ENCODE measurements around the gene LPAR6. TPM values are rescaled to one million over a fixed set of nuclear protein-coding genes. Genes with fewer than 3 reads are reported as not detected.
A peak's percentile ranks its signal among the peaks of the same experiment; 100 is the strongest.
"Not testable (repeated sequence)": the region's sequence is repeated elsewhere in the genome, so short reads cannot be mapped to it uniquely, and the experiment has no call there.

The LPAR6 gene, protein sequence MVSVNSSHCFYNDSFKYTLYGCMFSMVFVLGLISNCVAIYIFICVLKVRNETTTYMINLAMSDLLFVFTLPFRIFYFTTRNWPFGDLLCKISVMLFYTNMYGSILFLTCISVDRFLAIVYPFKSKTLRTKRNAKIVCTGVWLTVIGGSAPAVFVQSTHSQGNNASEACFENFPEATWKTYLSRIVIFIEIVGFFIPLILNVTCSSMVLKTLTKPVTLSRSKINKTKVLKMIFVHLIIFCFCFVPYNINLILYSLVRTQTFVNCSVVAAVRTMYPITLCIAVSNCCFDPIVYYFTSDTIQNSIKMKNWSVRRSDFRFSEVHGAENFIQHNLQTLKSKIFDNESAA
- polyA plus RNA-seq (ENCODE audit: low read depth in 6 of 6): 1 to 10 TPM; 1.2 to 4.6 (median 2.7) TPM

DNA sequence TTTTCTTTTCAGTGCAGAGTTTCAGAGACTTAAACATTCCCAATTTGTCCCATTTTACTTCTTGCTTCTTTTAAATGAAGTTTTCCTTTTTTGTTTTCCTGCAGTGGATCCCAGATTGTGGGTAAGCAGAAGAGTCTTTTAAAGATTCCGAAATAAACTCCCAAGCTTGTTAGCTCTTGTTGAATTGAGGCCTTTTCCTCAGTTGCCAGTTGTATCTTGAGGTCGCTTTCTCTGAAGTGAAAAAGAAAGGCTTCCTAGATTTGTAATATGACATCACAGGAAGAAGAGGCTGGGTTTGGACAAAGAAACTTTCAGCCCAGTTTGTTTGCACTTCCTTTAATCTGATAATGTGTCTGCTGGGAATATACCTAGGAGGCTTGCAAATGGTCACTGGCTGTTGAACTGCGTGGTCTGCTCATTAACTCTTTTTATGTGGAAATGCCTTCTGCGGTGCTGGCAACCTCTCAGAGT, at the start of gene LPAR6:
TSS of gene LPAR6 (minus strand) at position 233 of the 471 bp plus-strand sequence. CDS start 690 bp downstream, outside the sequence.
- peak in 1 of 2 donors; percentile 11 for ATAC-seq (ENCODE audit: low read depth in 2 of 2)
- DNase-seq: peak; percentile 3
- H3K9me3 Mint-ChIP-seq: peaks cover 0 to 4% (median 0%) of the 10 kb centered on the region in 7 donors
- peaks cover 18 to 26% of the 10 kb centered on the region in 2 donors for H3K36me3 Mint-ChIP-seq
- peak within 1 kb of the TSS in 5 of 6 donors; percentile 5 to 83 (median 47) for H3K27ac Mint-ChIP-seq
- peaks cover 8 to 20% (median 9%) of the 10 kb centered on the region in 3 donors for H3K4me1 Mint-ChIP-seq
- peak within 1 kb of the TSS; percentile 10 to 88 (median 54) for H3K4me3 Mint-ChIP-seq
- H3K27me3 Mint-ChIP-seq: no peaks in the 10 kb centered on the region

DNA sequence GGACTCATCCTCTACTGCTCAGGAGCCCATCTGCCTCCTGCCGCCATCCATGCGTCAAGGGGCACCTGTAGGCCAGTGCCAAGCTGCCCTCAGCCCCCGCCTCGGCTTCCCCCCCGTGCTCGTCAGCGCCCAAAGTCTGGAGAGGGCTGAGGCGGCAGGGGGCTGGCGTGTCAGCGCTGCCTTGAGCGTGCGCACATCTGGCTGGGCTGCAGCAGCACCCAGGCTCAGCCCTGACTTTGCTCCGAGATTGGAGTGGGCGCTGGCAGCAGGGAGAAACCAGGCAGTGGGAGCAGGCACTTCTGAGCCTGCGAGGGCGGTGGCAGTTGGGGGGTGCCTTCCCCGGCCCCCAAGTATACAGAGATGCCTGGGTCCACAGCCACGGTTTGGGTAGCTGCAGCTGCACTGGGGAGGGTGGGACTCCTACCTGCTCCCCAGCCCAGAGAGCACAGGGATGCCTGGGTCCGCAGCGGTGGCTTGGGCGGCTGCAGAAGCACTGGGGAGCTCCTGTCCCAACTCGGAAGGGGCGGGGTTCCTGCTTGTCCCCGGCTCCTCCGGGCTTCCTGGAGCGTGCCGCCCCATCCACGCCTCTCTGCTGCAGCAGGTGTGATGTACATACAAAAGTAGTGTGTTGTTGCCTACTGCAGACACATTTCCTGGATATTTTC, 44.8 kb upstream of the LPAR6 start:
- H3K36me3 Mint-ChIP-seq: peaks cover 39 to 45% of the 10 kb centered on the region in 2 donors
- ATAC-seq (ENCODE audit: low read depth in 2 of 2) (no peak), DNase-seq (no peak)
- H3K27ac Mint-ChIP-seq: no peak overlapping the region
- H3K27me3 Mint-ChIP-seq: no peaks in the 10 kb centered on the region
- peaks cover 0 to 7% (median 0%) of the 10 kb centered on the region in 7 donors for H3K9me3 Mint-ChIP-seq
- H3K4me1 Mint-ChIP-seq: peaks cover 1 to 10% (median 6%) of the 10 kb centered on the region in 3 donors
- H3K4me3 Mint-ChIP-seq: no peak overlapping the region

DNA sequence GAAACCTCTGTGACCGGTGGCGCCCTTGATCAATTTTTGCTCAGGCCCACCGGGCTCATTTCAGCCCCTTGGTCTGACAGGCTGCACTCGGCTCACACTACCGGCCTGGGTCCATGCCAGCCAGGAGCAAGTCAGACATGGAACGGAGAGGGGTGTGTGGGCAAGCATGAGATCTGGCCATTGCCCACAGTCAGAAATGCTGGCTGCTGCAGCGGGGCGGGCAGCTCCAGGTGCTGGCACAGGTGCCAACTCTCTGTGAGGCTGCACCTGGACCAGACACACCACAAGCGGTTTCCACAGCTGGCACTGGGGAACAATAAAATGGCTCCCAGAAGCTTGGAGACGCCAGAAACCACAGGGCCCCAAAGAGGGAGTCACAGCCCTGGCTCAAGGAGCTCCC, 43.6 kb upstream of the LPAR6 start:
- peaks cover 39 to 50% of the 10 kb centered on the region in 2 donors for H3K36me3 Mint-ChIP-seq
- DNase-seq (no peak), ATAC-seq (ENCODE audit: low read depth in 2 of 2) (no peak)
- H3K27me3 Mint-ChIP-seq: no peaks in the 10 kb centered on the region
- no peak overlapping the region for H3K27ac Mint-ChIP-seq
- H3K9me3 Mint-ChIP-seq: peaks cover 0 to 12% (median 5%) of the 10 kb centered on the region in 7 donors
- H3K4me3 Mint-ChIP-seq: no peak overlapping the region
- H3K4me1 Mint-ChIP-seq: peaks cover 1 to 10% (median 6%) of the 10 kb centered on the region in 3 donors

DNA sequence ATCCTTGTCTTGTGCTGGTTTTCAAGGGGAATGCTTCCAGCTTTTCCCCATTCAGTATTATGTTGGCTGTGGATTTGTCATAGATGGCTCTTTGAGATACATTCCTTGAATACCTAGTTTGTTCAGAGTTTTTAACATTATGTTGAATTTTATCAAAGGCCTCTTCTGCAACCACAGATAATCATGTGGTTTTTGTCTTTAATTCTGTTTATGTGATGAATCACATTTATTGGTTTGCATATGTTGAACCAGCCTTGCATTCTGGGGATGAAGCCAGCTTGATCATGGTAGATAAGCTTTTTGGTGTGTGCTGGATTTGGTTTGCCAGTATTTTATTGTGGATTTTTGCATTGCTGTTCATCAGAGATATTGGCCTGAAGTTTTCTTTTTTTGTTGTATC, 38.3 kb upstream of the LPAR6 start:
- Mint-ChIP-seq H3K36me3 (peaks cover 34 to 50% of the 10 kb centered on the region in 2 donors), H3K9me3 (peaks cover 7 to 29% (median 24%) of the 10 kb centered on the region in 7 donors), H3K4me1 (peaks cover 12 to 15% (median 14%) of the 10 kb centered on the region in 3 donors)
- H3K27ac Mint-ChIP-seq; H3K27me3 Mint-ChIP-seq; ATAC-seq (ENCODE audit: low read depth in 2 of 2); H3K4me3 Mint-ChIP-seq; DNase-seq: not testable (repeated sequence)

DNA sequence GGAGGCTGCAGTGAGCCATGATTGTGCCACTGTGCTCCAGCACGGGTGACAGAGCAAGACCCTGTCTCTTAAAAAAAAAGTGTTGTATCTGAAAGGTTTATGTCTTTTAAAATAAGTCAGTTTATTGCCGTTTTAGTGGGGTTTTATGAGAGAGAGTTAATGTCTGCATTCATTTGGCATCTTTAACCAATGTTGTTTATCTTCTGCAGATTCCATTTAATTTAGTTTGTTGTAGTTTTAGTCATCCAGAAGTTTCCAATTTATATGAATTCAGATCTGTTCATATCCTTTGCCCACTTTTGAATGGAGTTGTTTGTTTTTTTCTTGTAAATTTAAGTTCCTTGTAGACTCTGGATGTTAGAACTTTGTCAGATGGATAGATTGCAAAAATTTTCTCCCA, 36.7 kb upstream of the LPAR6 start:
- DNase-seq (no peak), ATAC-seq (ENCODE audit: low read depth in 2 of 2) (no peak)
- Mint-ChIP-seq H3K9me3 (peaks cover 7 to 29% (median 24%) of the 10 kb centered on the region in 7 donors), H3K4me3 (peak overlapping the region in 1 of 8 donors; percentile 59), H3K4me1 (peaks cover 12 to 14% (median 14%) of the 10 kb centered on the region in 3 donors), H3K27me3 (no peaks in the 10 kb centered on the region), H3K36me3 (peaks cover 29 to 41% of the 10 kb centered on the region in 2 donors), H3K27ac (no peak overlapping the region)

DNA sequence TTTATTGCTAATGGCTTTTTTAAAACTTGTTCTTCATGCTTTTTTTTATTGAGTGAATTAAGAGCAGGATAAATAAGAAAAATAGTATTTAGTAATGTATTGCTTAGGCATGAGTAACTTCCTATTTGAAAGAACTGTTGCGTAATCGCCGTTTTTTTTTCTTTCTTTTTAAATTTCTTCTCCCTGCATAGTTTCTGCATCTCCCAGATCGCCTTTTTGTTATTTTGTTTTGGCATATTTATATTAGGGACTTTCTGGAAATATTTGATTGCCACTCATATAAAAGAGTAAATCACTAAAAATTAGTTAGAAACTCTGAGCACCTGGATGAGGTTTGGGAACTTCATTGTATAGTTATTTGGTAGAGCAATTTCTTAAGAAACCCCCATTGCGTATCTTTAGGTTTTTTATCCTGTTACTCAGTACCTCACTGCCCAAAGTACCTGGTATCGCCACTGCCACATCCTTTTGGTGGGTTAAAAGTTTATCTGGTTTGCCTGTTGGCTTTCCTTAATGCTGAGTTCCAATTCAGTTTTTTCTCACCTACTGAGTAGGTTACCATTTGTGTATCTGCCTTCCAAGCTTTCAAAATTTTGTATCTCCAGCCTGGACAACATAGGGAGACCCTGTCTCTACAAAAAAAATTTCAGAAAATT, 36.2 kb upstream of the LPAR6 start:
- ATAC-seq (ENCODE audit: low read depth in 2 of 2) (no peak), DNase-seq (no peak)
- no peak overlapping the region for H3K27ac Mint-ChIP-seq
- peaks cover 7 to 29% (median 24%) of the 10 kb centered on the region in 7 donors for H3K9me3 Mint-ChIP-seq
- peaks cover 13 to 16% (median 14%) of the 10 kb centered on the region in 3 donors for H3K4me1 Mint-ChIP-seq
- no peaks in the 10 kb centered on the region for H3K27me3 Mint-ChIP-seq
- H3K4me3 Mint-ChIP-seq: peak overlapping the region in 2 of 8 donors; percentile 2 to 59
- peaks cover 23 to 37% of the 10 kb centered on the region in 2 donors for H3K36me3 Mint-ChIP-seq

DNA sequence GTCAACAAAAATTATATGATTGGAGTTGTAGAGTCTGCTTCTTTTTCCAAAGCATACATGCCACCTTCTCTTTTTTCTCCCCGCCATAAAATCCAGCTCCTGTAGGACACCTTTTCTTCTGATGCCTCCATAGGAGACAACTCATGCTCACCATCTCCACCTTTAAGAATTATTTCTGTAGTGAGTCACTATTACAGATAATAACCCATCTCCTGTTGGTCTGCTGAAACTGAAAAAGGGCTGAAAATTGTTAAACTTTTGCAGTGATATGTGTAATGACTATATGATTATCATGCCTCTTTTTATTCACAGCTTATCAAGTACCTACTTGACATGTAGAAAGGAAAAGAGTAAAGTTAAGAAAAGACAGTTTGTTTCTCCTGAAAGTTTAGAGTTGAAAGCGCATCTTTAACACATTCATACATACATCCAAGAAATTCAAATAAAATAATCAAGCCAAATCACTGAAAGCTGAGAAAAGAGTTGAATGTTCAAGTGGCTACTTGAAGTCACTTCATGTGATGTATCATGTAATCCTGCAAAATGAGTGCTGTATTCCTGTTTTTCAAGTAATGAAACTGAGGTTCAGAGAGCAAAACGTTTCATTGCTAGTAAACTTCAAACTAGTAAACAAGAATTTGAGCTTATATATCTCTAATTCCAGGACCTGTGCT, 35.5 kb upstream of the LPAR6 start:
- Mint-ChIP-seq H3K4me3 (no peak overlapping the region), H3K27ac (no peak overlapping the region), H3K36me3 (peaks cover 17 to 30% of the 10 kb centered on the region in 2 donors), H3K27me3 (no peaks in the 10 kb centered on the region), H3K9me3 (peaks cover 7 to 26% (median 23%) of the 10 kb centered on the region in 7 donors), H3K4me1 (peaks cover 14 to 16% (median 14%) of the 10 kb centered on the region in 3 donors)
- no peak for DNase-seq
- ATAC-seq (ENCODE audit: low read depth in 2 of 2): no peak

DNA sequence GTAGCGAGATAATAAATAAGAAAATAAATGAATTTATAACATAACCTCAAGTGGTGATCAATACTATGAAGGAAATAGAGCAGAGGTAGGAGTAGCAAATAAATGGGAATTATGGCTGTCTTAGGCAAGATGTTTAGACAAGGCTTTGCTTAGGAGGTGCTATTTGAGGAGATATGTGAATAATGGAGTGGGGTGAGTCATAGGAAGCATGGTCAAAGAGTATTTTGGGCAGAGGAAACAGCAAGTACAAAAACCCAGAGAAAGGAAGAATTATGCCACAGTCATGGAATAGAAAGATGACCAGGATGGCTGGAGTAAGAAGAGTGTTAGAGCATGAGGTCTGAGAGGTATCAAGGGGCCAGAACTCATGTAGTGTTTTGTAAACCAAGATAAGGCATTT, 33.6 kb upstream of the LPAR6 start:
- Mint-ChIP-seq H3K4me3 (no peak overlapping the region), H3K4me1 (peaks cover 10 to 12% (median 12%) of the 10 kb centered on the region in 3 donors), H3K36me3 (peaks cover 11 to 19% of the 10 kb centered on the region in 2 donors), H3K27ac (no peak overlapping the region), H3K9me3 (peaks cover 7 to 21% (median 16%) of the 10 kb centered on the region in 7 donors), H3K27me3 (no peaks in the 10 kb centered on the region)
- no peak for DNase-seq
- no peak for ATAC-seq (ENCODE audit: low read depth in 2 of 2)

DNA sequence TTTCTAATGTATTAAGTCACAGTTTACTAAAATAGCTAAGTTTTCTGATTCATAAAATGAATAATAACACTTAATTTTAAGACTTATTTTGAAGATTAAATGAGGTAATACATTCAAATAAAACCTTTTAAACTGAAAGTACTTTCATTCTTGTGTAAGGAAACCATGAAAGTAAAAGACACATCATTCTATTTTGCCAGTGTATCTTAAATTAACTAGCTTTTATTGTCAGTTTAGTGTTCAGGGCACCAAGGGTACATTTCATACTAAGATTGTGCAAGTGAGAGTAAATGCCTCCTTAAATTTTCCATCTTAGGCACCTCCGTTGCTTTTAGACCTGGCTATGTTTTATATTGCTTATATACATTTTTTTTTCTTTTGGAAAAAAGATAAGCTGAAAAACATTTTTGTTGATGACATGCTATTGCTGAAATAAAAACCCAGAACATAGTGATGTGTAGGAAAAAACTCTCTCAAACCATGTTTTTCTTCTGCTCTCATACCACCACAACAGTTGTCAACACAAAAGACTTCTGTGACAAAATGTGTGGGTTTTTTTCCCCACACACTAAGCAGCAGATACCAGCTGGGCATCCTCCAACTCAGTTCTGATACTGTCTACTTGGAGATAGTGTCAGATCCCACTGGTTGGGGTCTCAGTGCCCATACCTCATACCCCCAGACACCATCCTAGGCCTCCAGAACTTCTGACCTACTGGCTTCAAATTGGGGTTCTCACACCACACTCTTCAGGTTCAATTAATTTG, 30.7 kb upstream of the LPAR6 start:
- Mint-ChIP-seq H3K36me3 (no peaks in the 10 kb centered on the region), H3K27ac (no peak overlapping the region), H3K9me3 (no peaks in the 10 kb centered on the region), H3K4me1 (peaks cover 6 to 16% (median 14%) of the 10 kb centered on the region in 3 donors), H3K27me3 (no peaks in the 10 kb centered on the region), H3K4me3 (no peak overlapping the region)
- no peak for DNase-seq
- ATAC-seq (ENCODE audit: low read depth in 2 of 2): no peak

DNA sequence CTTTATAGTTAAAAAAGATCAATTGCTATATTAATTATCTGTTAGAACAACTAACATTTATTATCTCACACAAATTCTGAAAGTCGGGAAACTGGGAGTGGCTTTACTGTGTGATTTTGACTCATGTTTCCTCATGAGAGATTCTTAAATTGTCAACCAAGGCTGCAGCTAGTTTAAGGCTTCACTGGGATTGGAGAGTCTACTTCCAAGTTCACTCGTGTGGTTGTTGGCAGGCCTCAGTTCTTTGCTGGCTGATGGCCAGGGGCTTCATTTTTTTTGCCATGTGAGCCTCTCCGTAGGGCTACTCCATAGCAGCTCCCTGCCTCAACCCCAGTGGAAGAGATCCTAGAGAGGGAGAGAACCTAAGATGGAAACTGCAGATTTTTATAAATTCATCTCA, 24.5 kb upstream of the LPAR6 start:
- H3K36me3 Mint-ChIP-seq: peaks cover 8 to 12% of the 10 kb centered on the region in 2 donors
- peaks cover 21 to 30% (median 30%) of the 10 kb centered on the region in 3 donors for H3K4me1 Mint-ChIP-seq
- H3K27me3 Mint-ChIP-seq: no peaks in the 10 kb centered on the region
- no peaks in the 10 kb centered on the region for H3K9me3 Mint-ChIP-seq
- no peak overlapping the region for H3K4me3 Mint-ChIP-seq
- no peak overlapping the region for H3K27ac Mint-ChIP-seq
- ATAC-seq (ENCODE audit: low read depth in 2 of 2) (no peak), DNase-seq (no peak)

DNA sequence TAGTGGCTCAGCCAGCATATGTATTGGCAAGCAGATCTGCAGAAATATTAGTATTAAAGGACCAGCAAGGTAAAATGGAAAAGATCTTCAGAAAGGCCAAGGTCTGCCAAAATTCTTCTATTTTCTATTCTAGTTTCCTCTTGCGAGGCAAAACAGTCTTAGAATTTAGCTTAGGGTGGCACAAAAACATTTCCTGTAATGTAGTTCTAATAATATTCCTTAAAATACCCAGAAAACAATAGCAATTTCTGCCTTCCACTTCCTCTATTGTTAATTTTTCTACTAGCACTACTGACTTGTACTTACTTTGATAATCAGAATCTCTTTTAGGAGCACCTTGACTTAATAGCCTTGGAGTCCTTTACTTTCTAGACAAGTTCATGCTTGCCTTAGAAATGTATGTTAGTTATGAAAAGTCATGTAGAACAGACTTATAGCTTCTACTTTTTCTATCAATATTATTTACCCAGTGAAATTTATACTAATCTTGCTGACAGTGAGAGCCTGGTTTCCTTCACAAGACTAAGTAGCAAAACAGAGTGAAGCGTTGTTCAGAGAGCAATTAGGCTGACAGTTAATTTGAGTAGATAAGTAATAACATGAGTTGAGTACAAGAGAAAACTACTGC, 23.9 kb upstream of the LPAR6 start:
- Mint-ChIP-seq H3K4me3 (peak overlapping the region in 5 of 8 donors; percentile 6 to 68 (median 49)), H3K4me1 (peaks cover 21 to 35% (median 31%) of the 10 kb centered on the region in 3 donors), H3K9me3 (no peaks in the 10 kb centered on the region), H3K27me3 (no peaks in the 10 kb centered on the region), H3K36me3 (peaks cover 8 to 12% of the 10 kb centered on the region in 2 donors), H3K27ac (peak overlapping the region in 4 of 6 donors; percentile 2 to 63 (median 21))
- no peak for ATAC-seq (ENCODE audit: low read depth in 2 of 2)
- no peak for DNase-seq

DNA sequence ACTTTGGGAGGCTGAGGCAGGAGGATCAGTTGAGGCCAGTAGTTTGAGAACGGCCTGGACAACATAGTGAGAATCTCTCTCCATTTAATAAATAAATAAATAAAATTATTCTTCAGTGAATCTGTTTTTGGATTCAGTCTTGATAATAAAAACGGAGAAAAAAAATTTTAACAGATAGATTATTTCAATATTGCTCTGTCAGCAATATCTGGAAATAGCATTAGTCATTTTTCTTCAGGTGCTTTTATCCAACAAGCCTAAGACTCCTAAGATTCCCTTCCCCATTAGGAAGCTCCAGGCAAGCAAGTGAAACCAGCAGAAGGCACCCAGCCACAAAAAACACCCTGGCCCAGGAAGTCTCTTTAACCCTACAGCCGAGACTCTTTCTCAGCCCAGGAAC, 21.3 kb upstream of the LPAR6 start:
- Mint-ChIP-seq H3K36me3 (peaks cover 8 to 12% of the 10 kb centered on the region in 2 donors), H3K27ac (peak overlapping the region in 2 of 6 donors; percentile 12 to 26), H3K4me3 (no peak overlapping the region), H3K27me3 (no peaks in the 10 kb centered on the region), H3K9me3 (no peaks in the 10 kb centered on the region), H3K4me1 (peaks cover 23 to 51% (median 44%) of the 10 kb centered on the region in 3 donors)
- DNase-seq: no peak
- no peak for ATAC-seq (ENCODE audit: low read depth in 2 of 2)
